NB4 (cell line): Measurements from ENCODE around the gene MAFB.

ENCODE experiments used
- POLR2A ChIP-seq: IDR thresholded peaks from 2 replicates; pipeline ENCODE4 v1.6.1; 2011; ENCODE audit warnings: mild to moderate bottlenecking; ENCODE audit not compliant: insufficient read length; ENCODE audit errors: extremely low read depth
- TF ChIP-seq, protein P1 (sequence below): IDR thresholded peaks from one replicate; pipeline ENCODE4 v1.5.1; 2012; ENCODE audit warnings: low read depth, low read length

DNA sequence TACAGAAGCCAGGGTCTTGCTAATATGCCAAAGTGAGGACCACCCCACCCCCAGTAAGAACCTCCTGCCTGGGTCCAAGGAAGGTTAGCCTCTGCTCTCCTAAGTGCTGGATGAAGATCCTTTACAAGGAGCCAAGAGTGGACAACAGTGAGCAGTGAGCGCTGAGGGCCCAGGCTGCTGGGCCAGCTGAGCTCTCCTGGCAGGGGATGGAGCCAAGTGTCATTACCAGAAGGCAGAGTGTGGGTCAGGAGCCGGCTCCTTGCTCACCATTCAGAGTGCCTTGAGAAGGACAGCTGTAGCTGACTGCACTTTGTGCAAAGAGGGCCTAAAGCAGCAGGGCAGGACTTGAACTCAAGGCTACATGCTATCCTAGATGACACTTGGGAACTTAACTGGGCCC lies 16.9 kb downstream of the MAFB start:
- TF ChIP-seq, protein P1, sequence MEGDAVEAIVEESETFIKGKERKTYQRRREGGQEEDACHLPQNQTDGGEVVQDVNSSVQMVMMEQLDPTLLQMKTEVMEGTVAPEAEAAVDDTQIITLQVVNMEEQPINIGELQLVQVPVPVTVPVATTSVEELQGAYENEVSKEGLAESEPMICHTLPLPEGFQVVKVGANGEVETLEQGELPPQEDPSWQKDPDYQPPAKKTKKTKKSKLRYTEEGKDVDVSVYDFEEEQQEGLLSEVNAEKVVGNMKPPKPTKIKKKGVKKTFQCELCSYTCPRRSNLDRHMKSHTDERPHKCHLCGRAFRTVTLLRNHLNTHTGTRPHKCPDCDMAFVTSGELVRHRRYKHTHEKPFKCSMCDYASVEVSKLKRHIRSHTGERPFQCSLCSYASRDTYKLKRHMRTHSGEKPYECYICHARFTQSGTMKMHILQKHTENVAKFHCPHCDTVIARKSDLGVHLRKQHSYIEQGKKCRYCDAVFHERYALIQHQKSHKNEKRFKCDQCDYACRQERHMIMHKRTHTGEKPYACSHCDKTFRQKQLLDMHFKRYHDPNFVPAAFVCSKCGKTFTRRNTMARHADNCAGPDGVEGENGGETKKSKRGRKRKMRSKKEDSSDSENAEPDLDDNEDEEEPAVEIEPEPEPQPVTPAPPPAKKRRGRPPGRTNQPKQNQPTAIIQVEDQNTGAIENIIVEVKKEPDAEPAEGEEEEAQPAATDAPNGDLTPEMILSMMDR: no peak
- TF ChIP-seq POLR2A: no peak
